Activated CD4-positive, alpha-beta memory T cell treated with anti-CD3 and anti-CD28 coated beads for 36 hours (primary cell): ENCODE measurements around the gene HPSE2. TPM values are rescaled to one million over a fixed set of nuclear protein-coding genes. Genes with fewer than 3 reads are reported as not detected.

Source experiments
- CTCF ChIA-PET: fragments of 350-600 bp; sonication (Branson Sonifier 250); formaldehyde crosslinking; loops from one replicate; lab custom pipeline; 2021; ENCODE audit warnings: antibody characterized with exemption, inconsistent platforms; lab: Charles Lee
- POLR2A ChIA-PET: fragments of 350-600 bp; sonication (Branson Sonifier 250); formaldehyde crosslinking; loops from one replicate; lab custom pipeline; 2021; ENCODE audit warnings: antibody characterized with exemption; lab: Charles Lee
- DNase-seq: peaks from one replicate; pipeline ENCODE4 v3.0.0-alpha.2; 2020
- H3K27ac Mint-ChIP-seq: one replicate; pipeline ENCODE4 v1.8.0; 2021; ENCODE audit warnings: mixed read lengths
- H3K27me3 Mint-ChIP-seq: one replicate; pipeline ENCODE4 v1.8.0; 2021; ENCODE audit warnings: mixed read lengths
- H3K36me3 Mint-ChIP-seq: one replicate; pipeline ENCODE4 v1.8.0; 2021; ENCODE audit warnings: mixed read lengths
- H3K4me1 Mint-ChIP-seq: one replicate; pipeline ENCODE4 v1.8.0; 2021; ENCODE audit warnings: low read depth, mixed read lengths
- H3K4me3 Mint-ChIP-seq: one replicate; pipeline ENCODE4 v1.8.0; 2021; ENCODE audit warnings: mild to moderate bottlenecking, mixed read lengths
- H3K9me3 Mint-ChIP-seq: one replicate; pipeline ENCODE4 v1.8.0; 2021; ENCODE audit warnings: mixed read lengths
- intact Hi-C: fragments of 100-400 bp; cut with micrococcal nuclease; formaldehyde crosslinking; loops from one replicate; pipeline ENCODE4 v1.15.1; 2023
- total RNA-seq, 2 experiments: library from RNA; stranded (reverse); gene quantifications; one replicate each; pipeline ENCODE4 v1.2.3, GENCODE V29; 2021

HPSE2 gene
- total RNA-seq, 2 experiments from 2014 or later, result not detected

- no peaks in the 10 kb centered on the region for H3K36me3 Mint-ChIP-seq
- H3K4me3 Mint-ChIP-seq, result no peak overlapping the region
- H3K4me1 Mint-ChIP-seq, result no peaks in the 10 kb centered on the region
- intact Hi-C loops, result no loop called here
- POLR2A ChIA-PET, result no interaction called here
- CTCF ChIA-PET, result no interaction called here
- H3K27ac Mint-ChIP-seq, result no peak overlapping the region
- no peaks in the 10 kb centered on the region for H3K9me3 Mint-ChIP-seq
- DNase-seq, result no peak
- H3K27me3 Mint-ChIP-seq, result peaks cover 6% of the 10 kb centered on the region
Measured at GRCh38 chr10:98587156-98587837, 648.4 kb downstream of the HPSE2 start.

GRCh38 chr10:98586096-98586495 is 649.6 kb downstream of the HPSE2 start:
- POLR2A ChIA-PET, result no interaction called here
- Mint-ChIP-seq H3K36me3 (no peaks in the 10 kb centered on the region), H3K27ac (no peak overlapping the region), H3K4me3 (no peak overlapping the region), H3K9me3 (no peaks in the 10 kb centered on the region), H3K27me3 (peaks cover 8% of the 10 kb centered on the region), H3K4me1 (no peaks in the 10 kb centered on the region)
- intact Hi-C loops, result no loop called here
- CTCF ChIA-PET, result no interaction called here
- DNase-seq, result no peak

GRCh38 chr10:98582363-98582762 is 653.3 kb downstream of the HPSE2 start:
- Mint-ChIP-seq H3K27ac (no peak overlapping the region), H3K4me1 (no peaks in the 10 kb centered on the region), H3K4me3 (no peak overlapping the region), H3K9me3 (no peaks in the 10 kb centered on the region), H3K36me3 (no peaks in the 10 kb centered on the region), H3K27me3 (peaks cover 11% of the 10 kb centered on the region)
- ChIA-PET CTCF (no interaction called here), POLR2A (no interaction called here)
- DNase-seq, result no peak
- intact Hi-C loops, result no loop called here

GRCh38 chr10:98577578-98577977 is 658.1 kb downstream of the HPSE2 start:
- Mint-ChIP-seq H3K27me3 (peaks cover 7% of the 10 kb centered on the region), H3K9me3 (no peaks in the 10 kb centered on the region), H3K36me3 (no peaks in the 10 kb centered on the region), H3K27ac (no peak overlapping the region), H3K4me3 (no peak overlapping the region), H3K4me1 (no peaks in the 10 kb centered on the region)
- no peak for DNase-seq
- intact Hi-C loops, result no loop called here
- ChIA-PET POLR2A (no interaction called here), CTCF (no interaction called here)

- H3K36me3 Mint-ChIP-seq, result no peaks in the 10 kb centered on the region
- intact Hi-C loops, result no loop called here
- CTCF ChIA-PET, result no interaction called here
- POLR2A ChIA-PET, result no interaction called here
- peaks cover 10% of the 10 kb centered on the region for H3K27me3 Mint-ChIP-seq
- H3K4me1 Mint-ChIP-seq, result no peaks in the 10 kb centered on the region
- no peak for DNase-seq
- no peaks in the 10 kb centered on the region for H3K9me3 Mint-ChIP-seq
- no peak overlapping the region for H3K4me3 Mint-ChIP-seq
- no peak overlapping the region for H3K27ac Mint-ChIP-seq
Measured at GRCh38 chr10:98577168-98577567, 658.5 kb downstream of the HPSE2 start.

- CTCF ChIA-PET, result no interaction called here
- POLR2A ChIA-PET, result no interaction called here
- no peaks in the 10 kb centered on the region for H3K4me1 Mint-ChIP-seq
Measured at GRCh38 chr10:98576096-98576495, 659.6 kb downstream of the HPSE2 start.

GRCh38 chr10:98572594-98572993 is 663.1 kb downstream of the HPSE2 start:
- Mint-ChIP-seq H3K36me3 (no peaks in the 10 kb centered on the region), H3K4me3 (no peak overlapping the region), H3K9me3 (no peaks in the 10 kb centered on the region), H3K4me1 (no peaks in the 10 kb centered on the region), H3K27ac (no peak overlapping the region), H3K27me3 (peaks cover 7% of the 10 kb centered on the region)
- CTCF ChIA-PET, result no interaction called here
- DNase-seq, result no peak
- POLR2A ChIA-PET, result no interaction called here
- intact Hi-C loops, result no loop called here

More at GRCh38 chr10:98576096-98576495, 659.6 kb downstream of the HPSE2 start:
- Mint-ChIP-seq H3K36me3 (no peaks in the 10 kb centered on the region), H3K4me3 (no peak overlapping the region), H3K9me3 (no peaks in the 10 kb centered on the region), H3K27ac (no peak overlapping the region), H3K27me3 (peaks cover 8% of the 10 kb centered on the region)
- intact Hi-C loops, result no loop called here
- DNase-seq, result no peak

- ChIA-PET POLR2A (interaction anchor here (0.6 kb wide), 1 partner anchor 10 kb away, joined by 3 read pairs; no protein-coding TSS in a partner anchor), CTCF (no interaction called here)
- no peaks in the 10 kb centered on the region for H3K4me1 Mint-ChIP-seq
- intact Hi-C loops, result no loop called here
- H3K36me3 Mint-ChIP-seq, result no peaks in the 10 kb centered on the region
- H3K27ac Mint-ChIP-seq, result no peak overlapping the region
- peaks cover 6% of the 10 kb centered on the region for H3K27me3 Mint-ChIP-seq
- no peak for DNase-seq
- no peak overlapping the region for H3K4me3 Mint-ChIP-seq
- no peaks in the 10 kb centered on the region for H3K9me3 Mint-ChIP-seq
Measured at GRCh38 chr10:98570834-98571233, 664.8 kb downstream of the HPSE2 start.

- POLR2A ChIA-PET, result no interaction called here
- Mint-ChIP-seq H3K27ac (no peak overlapping the region), H3K9me3 (no peaks in the 10 kb centered on the region), H3K27me3 (peaks cover 4% of the 10 kb centered on the region), H3K36me3 (no peaks in the 10 kb centered on the region), H3K4me1 (no peaks in the 10 kb centered on the region), H3K4me3 (no peak overlapping the region)
- intact Hi-C loops, result no loop called here
- CTCF ChIA-PET, result no interaction called here
- no peak for DNase-seq
Measured at GRCh38 chr10:98569853-98570252, 665.8 kb downstream of the HPSE2 start.

GRCh38 chr10:98568551-98568950 is 667.1 kb downstream of the HPSE2 start:
- no peaks in the 10 kb centered on the region for H3K9me3 Mint-ChIP-seq
- intact Hi-C loops, result no loop called here
- H3K27ac Mint-ChIP-seq, result no peak overlapping the region
- H3K4me3 Mint-ChIP-seq, result no peak overlapping the region
- H3K36me3 Mint-ChIP-seq, result no peaks in the 10 kb centered on the region
- POLR2A ChIA-PET, result no interaction called here
- no peak for DNase-seq
- H3K4me1 Mint-ChIP-seq, result no peaks in the 10 kb centered on the region
- CTCF ChIA-PET, result no interaction called here
- H3K27me3 Mint-ChIP-seq, result peaks cover 6% of the 10 kb centered on the region

GRCh38 chr10:98567391-98568133 is 668.1 kb downstream of the HPSE2 start:
- H3K36me3 Mint-ChIP-seq, result no peaks in the 10 kb centered on the region
- no peaks in the 10 kb centered on the region for H3K4me1 Mint-ChIP-seq
- H3K27me3 Mint-ChIP-seq, result peaks cover 6% of the 10 kb centered on the region
- CTCF ChIA-PET, result no interaction called here
- no peaks in the 10 kb centered on the region for H3K9me3 Mint-ChIP-seq
- intact Hi-C loops, result no loop called here
- no peak for DNase-seq
- POLR2A ChIA-PET, result no interaction called here
- no peak overlapping the region for H3K4me3 Mint-ChIP-seq
- no peak overlapping the region for H3K27ac Mint-ChIP-seq

- no peaks in the 10 kb centered on the region for H3K36me3 Mint-ChIP-seq
- H3K4me3 Mint-ChIP-seq, result no peak overlapping the region
- no peaks in the 10 kb centered on the region for H3K9me3 Mint-ChIP-seq
- H3K27me3 Mint-ChIP-seq, result peaks cover 2% of the 10 kb centered on the region
- H3K4me1 Mint-ChIP-seq, result no peaks in the 10 kb centered on the region
- CTCF ChIA-PET, result no interaction called here
- POLR2A ChIA-PET, result no interaction called here
- intact Hi-C loops, result no loop called here
- H3K27ac Mint-ChIP-seq, result no peak overlapping the region
- DNase-seq, result no peak
Measured at GRCh38 chr10:98563811-98564210, 671.8 kb downstream of the HPSE2 start.

GRCh38 chr10:98560565-98560964 is 675.1 kb downstream of the HPSE2 start:
- Mint-ChIP-seq H3K4me1 (no peaks in the 10 kb centered on the region), H3K36me3 (no peaks in the 10 kb centered on the region), H3K4me3 (no peak overlapping the region), H3K9me3 (no peaks in the 10 kb centered on the region), H3K27ac (no peak overlapping the region), H3K27me3 (peaks cover 9% of the 10 kb centered on the region)
- intact Hi-C loops, result no loop called here
- POLR2A ChIA-PET, result no interaction called here
- CTCF ChIA-PET, result no interaction called here
- DNase-seq, result no peak
